ENCODE measurements around the gene EFNA4.

DNA sequence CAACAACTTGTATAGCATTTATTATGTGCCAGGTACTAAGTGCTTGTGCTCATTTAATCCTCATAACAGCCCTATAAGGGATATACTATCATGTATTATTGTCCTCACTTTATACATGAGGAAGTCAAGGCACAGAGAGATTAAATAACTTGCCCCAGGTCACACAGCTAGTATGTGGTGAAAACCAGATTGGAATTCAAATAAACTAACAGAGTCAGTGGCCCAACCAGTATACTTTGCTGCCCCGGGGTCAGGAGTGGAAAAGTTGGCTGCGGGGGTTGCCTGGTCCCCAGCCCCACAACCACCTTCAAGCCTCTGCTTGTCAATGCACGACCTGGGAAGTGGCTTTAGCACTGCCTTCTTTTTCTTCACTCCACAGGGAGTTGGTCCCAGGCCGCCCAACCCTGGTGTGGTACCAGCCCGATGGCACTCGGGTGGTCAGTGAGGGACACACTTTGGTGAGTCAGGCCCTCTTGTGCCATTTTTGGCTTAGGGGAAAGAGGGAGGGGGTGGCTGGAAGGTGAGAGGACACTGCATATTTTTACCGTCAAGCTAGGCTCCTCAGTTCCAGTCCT is 9.9 kb upstream of the EFNA4 start:
- TF ChIP-seq EZH2 (IDR thresholded peaks at IDR 0.05; ENCODE audit: insufficient read depth, poor library complexity, severe bottlenecking) (no peak), EZH2phosphoT487 (IDR thresholded peaks at IDR 0.05; ENCODE audit: insufficient read depth, low read depth) (no peak)

Measured in GM23248 (cell line).